Measurements from ENCODE around the gene RPS25.
"Not testable (repeated sequence)": the region's sequence is repeated elsewhere in the genome, so short reads cannot be mapped to it uniquely, and the experiment has no call there.

Gene RPS25

DNA sequence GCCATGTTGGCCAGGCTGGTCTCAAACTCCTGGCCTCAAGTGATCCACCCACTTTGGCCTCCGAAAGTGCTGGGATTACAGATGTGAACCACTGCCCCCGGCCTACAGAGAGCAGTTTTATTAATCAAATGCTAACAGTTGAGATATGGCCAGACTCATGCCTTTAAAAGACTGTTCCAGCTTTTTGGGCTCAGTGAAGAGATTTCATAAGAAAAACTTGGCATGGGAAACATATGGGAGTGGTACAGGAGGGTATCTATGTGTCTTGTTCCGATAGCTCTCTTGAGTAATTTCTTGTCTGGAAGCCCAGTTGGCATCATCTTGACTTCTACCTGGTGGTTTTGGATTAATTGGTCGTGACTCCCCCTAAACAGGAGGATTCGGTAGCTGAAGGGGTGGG is 20.7 kb upstream of the RPS25 start:
- no peak for DNase-seq

DNA sequence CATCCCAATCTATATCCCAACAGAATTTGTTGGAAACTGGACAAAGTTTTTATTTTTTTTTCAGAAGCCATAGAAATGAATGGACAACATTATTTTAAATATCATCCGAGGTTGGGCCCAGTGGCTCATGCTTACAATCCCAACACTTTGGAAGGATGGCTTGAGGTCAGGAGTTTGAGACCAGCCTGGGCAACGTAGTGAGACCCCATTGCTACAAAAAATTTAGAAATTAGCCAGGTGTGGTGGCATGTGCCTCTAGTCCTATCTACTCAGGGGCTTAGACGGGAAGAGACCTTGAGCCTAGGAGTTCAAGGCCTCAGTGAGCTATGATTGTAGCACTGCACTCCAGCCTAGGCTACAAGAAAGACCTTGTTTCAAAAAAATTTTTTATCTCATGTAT is 16.7 kb upstream of the RPS25 start:
- DNase-seq = no peak

DNA sequence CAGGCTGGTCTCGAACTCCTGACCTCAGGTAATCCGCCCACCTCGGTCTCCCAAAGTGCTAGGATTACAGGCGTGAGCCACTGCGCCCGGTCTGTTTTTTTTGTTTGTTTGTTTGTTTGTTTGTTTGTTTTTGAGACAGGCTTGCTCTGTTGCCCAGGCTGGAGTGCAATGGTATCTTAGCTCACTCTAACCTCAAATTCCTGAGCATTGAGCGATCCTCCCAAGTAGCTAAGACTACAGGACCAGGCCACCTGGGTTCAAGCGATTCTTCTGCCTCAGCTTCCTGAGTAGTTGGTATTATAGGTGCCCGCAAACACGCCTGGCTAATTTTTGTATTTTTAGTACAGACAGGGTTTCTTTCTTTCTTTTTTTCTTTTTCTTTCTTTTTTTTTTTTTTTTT is 15.3 kb upstream of the RPS25 start:
- DNase-seq = not testable (repeated sequence)

DNA sequence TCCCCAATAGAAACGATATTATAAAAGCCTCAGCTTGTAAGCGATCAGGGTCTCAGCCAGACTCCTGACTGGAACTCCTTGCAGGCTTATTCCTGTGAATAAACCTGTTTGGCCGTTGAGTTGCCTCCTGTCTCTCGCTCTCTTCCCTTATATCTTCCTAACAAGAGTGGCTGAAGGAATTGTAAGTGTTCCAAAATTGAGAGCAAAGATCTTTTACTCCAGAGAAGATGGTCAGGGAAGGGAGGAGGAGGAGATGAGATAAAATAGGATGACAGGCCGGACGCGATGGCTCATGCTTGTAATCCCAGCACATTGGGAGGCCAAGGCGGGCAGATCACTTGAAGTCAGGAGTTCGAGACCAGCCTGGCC is 13.8 kb upstream of the RPS25 start:
- no peak for DNase-seq

DNA sequence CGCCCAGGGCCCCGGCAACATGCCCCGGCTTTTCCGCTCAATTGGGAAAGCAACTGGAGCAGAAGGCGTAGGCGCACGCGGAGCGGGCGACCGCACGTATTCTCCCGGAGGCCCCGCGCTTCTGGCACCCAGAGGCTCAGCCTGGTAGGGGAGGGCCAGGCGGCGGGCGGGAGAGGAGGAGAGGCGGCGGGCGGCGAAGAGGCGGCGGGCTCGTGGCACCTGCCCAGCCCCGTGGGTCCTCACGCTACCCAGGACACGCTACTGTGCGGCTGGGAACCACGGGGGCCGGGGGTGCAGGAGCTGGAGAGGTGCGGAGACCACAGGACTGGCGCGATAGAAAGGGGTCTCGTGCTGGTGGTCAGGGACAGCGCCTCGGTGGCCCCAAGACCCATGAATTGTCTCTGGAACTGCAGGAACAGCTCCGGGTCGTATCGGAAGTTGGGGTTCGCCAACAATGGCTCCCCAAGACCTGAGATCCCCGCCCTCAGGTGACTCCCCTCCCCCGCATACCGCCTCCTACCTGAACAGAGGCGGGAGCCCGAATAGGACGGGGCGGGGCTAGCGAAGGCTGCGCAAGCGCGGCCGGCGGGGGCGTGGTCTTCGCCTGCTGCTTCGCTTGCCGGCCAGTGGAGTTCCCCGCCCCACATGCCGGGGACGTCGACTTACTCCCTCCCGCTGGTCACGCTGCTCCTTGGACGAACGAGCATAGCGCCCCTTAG is 12.3 kb upstream of the RPS25 start, which contains the start of gene SLC37A4:
SLC37A4 (minus strand) TSS at position 549 of the 719 bp plus-strand sequence.
- DNase-seq = peak; percentile 97

DNA sequence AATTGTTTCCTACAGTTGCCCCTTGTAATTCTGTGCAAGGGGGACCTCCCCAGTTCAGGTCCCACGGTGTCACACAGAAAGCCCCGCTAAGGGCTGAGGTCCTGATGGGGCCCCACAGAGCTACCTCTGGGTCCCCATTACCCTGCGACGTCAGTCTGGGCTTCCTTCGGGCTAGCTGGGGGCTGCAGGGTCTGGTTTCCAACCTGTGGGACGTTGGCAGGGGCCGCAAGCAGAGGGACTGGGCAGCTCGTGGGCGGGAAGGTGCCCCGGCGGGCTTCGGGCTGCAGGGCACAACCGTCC is 11.8 kb upstream of the RPS25 start:
- no peak for DNase-seq

DNA sequence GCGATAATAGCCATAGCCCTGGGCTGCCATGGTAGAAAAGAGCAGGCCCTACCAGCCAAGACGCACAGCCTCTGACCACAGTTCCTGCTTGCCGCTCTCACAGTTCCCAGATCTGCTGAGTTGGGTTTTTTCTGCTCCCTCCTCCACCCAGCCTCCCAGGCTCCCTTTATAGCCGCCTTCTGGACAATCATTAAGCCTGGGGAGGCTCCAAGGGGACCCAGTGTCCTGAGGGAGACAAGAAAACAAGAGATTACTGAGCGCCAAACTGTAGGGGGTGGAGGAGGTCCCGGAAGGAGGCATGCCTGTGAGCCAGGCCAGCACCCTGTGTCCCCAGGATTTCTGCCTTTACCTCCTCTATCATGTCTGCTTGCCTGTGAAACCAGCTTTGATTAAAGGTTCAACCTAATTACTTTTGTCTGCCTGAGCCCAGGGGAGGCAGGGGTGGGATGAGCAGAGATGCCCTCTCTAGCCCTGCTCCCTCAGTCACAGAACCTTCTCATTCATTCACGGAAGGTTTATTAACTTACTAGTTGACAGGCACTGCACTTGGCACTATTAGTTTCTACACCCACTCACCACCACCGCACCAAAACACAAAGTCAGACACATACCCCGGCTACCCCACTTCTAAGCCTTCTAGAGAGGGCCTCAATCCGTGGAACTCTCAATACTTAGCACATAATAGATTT is 11.3 kb upstream of the RPS25 start:
- DNase-seq = no peak

DNA sequence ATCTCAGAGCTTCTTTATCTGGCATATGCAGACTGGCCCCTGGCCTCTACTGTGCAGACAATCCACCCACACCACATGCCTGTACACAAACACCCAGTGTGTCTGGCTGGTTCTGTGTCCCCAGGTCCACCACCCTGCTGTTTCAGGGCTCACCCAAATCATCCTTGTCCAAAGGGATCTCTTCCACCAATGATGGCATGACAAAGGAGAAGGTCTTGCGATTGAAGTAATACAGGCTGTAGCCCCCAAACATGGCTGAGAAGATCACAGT is 10.9 kb upstream of the RPS25 start:
- no peak for DNase-seq

DNA sequence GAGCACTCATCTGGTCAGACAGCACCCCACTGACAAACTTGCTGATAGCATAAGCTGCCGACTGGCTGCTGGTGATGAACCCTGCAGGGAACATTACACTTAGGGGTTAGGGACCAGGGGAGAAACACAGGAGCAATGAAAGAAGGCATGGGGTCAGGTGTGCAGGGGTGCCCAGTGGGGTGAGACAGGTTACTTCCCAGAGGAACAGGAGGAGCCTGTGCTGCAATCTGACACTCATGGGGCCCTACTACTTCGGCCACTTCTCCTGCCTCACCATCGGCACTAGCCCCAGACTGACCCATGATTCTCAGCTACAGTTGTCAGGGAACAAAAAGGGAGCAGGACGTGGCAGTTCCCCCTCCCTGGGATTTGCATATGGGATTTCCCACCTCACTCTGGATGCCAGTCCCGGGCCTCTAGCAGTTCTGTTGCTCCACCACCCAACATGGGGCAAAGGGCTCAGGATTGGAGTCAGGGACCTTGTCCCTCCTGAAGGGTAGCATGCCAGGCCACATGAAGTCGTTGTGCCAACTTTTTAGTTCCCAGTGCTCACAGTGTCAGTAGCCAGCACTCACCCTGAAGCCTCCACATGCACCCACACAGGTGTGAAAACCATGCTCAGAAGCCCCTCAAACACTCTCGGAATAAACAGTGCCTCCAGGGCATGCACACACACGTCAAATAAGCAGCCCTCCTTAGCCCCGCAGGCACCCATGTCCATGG is 10.4 kb upstream of the RPS25 start:
- DNase-seq = no peak

DNA sequence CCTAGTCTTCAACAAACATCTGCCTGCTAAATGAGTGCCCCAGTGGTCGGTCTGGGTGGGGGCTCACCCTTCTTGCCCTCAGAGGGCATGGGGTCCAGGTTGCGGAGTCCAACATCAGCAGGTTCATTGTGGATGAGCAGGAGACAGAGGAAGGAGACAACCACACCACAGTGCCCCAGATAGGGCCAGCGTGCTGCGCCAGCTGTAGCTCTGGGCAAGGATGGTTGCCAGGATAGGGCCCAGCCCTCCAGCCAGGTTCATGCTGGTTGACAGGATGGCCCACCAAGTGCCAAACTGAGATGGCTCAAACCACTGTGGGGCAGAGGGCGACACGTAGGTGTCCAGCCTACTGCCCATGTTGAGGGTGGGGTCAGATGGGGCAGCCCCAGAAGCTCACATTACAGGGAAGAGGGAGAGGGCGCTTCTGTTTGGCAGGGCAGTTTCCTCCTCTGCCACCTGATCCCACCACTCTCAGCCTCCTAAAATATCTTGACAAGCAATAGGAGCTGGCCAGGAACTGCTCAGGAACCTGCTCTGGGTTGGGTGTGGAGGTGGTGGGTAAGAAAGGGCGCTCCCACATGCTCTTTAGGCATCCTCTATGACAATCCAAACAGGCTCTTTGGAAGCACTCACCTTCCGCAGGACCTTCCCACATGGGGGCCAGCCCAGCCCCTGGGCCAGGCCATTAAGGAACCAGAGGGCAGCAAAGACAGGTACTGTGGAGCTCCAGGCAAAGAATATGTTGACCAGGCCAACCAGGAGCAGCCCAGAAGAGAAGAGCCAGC is 9.6 kb upstream of the RPS25 start:
- no peak for DNase-seq

DNA sequence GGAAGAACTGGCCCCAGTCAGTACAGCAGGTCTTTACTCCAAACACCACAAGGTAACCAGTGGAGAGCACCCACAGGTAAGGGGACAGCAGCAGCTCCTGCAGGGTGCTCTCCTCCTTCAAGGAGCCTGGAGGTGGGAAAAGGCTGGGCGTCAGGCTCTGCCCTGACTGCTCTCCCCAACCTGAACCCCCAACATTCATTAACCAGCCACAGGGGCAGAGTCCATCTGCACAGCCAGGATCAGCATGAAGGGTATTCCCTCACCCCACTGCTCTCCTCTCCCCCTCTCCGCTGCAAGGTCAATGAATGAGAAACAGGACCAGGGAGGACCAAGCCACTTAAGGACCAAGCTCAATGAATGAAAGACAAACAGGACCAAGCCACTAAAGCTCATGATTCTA is 8.8 kb upstream of the RPS25 start:
- no peak for DNase-seq

DNA sequence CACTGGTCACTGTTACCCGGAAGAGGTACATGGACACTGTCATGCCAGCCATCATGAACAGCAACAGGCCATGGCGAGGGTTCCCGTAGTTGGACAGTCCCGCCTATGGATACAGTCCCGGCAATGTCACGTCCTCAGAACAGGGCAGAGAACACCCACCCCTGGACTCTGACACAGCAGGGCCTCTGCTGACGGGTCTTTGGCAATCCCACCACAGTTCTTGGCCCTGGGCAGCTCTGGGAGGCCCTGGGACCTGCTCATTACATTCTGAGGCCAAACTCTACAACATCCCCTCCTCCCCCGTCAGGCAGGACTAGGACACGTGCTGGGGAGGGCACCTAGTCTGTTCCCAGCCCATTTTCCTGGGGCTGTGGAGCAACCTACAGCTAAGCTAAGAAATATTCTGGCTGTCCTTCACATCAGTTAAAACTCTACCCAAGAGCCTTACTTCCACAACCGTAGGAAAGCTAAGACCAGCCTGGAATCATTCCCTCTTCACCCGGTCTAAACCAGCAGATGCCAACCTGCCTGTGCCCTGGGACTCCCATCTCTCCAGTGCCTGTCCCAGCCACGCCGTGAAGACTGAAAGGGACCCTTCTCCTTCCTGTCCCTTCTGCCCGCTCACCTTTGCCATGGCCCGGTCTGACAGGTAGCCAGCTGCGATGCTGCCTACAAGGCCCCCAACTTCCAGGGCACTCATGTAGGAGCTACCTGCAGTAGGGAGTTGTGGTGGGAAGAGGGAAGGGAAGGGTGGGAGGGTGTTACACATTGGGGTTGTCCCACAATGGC is 8.0 kb upstream of the RPS25 start:
- no peak for DNase-seq

DNA sequence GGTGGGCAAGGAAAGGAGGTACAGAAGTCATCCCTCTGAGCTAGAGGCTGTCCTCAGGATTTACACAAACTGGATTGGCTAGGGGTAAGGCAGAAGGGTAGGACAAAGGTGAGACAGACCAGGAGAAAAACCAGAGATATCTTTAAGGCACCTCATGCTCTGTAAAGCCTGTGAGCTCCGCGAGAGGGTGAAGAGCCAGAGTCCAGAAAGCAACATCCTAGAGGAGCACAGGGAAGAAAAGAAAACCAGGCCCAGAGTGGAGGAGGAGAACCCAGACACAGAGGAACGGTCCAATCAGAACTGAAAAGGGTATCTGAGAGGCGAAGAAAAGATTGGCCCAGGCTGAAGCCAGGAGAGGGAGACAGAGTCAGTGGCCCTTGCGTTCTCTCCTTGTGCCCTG is 7.4 kb upstream of the RPS25 start:
- DNase-seq = no peak

DNA sequence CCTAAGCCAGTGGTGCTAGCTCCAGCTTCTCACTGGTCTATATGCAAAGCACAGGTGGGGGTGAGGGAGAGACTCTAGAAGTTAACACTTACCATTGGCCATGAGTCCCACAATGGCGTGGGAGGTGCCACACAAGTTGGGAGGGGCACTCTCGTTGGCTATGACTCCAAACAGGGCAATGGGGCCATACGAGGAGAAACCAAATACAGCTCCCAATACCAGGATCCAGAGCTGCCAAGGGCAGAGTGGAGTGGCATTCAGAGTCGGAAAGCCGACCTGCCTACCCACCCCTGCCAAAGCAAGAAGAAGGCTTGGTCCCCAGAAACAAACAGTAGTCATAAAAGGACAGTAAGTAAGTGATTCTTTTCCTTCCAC is 6.9 kb upstream of the RPS25 start:
- no peak for DNase-seq

DNA sequence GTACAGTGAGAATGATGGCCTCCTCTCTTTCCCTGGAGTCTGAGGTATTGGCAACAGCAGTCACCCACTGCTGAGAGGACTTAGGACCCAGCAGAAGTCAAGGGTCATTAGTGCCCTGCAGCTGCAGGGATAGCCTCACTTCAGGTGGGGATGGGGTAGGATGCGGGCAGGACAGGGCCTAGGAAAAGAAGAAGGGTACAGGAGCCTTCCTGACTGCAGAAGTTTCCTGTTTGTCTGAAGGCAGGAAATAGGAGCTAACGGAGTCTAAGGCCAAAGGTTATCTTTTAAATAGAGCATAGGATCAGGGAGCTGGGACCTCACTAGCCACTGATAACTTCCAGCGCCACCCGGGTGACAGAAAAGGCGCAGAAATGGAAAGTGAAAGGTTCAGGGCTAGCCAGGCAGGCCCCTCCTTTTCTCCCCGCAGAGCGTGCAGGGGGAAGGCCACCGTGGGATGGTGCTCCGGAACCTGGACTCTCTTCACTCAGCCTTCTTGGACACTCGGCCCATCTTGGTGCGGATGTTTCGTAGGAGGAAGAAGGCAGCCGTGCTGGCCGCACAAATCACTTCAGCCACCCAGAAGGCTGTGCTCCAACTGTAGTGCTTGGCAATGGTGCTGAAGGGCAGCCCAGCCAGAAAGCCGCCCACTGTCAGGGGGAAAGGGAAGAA is 6.4 kb upstream of the RPS25 start:
- no peak for DNase-seq

DNA sequence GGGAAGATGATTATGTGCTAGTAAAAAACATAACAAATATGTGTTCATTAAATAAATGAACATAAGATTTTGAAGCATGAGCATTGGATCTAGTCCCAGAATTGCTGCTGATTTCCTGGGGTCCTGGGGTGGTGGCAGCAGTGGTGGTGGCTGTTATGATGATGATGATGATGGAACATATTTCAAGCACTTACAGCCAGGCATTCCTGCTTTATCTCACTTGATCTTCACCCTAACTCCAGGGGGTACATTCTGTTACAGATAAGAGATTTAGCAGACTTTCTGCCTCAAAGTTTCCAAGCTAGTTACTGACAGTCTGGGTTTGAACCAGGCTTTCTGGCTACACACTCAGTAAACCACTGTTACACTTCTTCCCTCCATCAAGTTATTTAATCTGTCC is 5.6 kb upstream of the RPS25 start:
- peak; percentile 17 for DNase-seq

DNA sequence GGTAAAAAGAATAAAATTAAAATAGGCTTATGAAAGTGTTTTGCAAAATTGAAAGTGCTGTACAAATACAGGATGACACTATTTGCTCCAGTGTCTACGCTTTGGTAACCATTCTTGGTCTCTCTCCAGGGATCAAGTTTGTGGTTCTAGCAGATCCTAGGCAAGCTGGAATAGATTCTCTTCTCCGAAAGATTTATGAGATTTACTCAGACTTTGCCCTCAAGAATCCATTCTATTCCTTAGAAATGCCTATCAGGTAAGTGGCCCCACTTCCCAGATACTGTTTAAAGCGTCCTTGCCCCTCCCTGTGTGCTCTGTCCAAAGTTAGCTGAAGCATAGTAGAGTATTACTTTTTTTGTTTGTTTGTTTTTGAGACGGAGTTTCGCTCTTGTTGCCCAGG is 3.5 kb upstream of the RPS25 start:
- no peak for DNase-seq

DNA sequence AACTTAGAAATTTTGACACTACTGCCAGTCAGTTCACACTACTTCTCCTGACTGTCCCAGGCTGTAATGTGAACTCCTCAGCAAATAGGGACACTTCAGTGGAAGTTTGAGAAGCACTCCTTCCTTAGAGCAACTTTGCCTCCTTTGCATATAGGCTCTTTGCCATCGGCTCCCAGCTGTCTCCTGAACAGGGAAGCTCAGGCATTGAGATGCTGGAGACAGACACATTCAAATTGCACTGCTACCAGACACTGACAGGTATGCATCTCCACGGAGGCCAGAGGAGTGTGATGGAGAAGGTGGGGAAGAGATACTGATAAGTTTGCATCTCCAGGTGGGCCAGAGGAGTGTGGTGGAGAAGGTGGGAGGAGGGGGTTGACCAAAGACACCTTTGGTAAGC is 1.9 kb upstream of the RPS25 start:
- DNase-seq = no peak

DNA sequence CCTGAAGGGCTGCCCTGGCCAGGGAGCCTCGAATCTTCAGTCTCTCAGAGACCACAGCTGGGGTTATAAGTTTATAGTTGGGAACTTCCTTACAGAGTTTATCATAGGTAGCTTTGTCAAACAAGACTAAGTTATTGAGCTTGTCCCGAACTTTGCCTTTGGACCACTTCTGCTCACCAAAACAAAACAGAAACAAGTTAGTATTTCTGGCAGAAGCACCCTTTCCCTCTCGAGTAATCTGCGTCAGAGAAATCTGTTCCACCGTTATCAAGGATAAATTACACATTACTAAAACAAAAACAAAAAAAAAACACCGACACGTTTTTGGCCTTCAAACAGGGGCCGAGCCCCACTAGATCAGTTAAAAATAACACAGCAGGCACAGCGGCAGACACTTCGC is 766 bp downstream of the RPS25 start:
- not testable (repeated sequence) for DNase-seq

DNA sequence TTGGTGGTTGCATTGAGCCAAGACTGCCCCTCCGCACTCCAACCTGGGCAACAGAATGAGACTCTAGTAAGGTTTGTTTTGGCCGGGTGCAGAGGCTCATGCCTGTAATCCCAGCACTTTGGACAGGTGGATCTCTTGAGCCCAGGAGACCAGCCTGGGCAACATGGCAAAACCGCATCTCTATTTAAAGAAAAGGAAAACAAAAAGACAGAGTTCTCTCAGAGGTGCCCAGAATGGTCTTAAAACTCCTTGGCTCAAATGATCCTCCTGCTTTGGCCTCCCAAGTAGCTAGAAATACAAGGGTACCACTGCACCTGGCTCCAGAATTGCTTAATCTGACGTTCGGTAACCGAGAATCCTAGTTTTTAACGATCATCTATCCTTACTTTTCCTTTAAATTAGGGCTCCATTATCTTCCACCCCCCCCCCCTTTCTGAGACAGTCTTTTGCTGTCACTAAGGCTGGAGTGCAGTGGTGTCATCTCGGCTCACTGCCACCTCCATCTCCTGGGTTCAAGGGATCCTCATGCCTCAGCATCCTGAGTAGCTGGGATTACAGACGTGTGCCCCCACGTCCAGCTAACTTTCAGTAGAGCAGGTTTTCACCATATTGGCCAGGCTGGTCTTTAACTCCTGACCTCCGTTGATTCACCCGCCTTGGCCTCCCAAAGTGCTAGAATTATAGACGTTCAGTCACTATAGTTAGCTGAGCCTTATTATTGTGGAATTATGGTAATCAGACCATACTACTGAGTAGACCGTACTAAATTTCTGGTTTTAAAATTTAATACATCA is 1.7 kb downstream of the RPS25 start:
- no peak for DNase-seq

DNA sequence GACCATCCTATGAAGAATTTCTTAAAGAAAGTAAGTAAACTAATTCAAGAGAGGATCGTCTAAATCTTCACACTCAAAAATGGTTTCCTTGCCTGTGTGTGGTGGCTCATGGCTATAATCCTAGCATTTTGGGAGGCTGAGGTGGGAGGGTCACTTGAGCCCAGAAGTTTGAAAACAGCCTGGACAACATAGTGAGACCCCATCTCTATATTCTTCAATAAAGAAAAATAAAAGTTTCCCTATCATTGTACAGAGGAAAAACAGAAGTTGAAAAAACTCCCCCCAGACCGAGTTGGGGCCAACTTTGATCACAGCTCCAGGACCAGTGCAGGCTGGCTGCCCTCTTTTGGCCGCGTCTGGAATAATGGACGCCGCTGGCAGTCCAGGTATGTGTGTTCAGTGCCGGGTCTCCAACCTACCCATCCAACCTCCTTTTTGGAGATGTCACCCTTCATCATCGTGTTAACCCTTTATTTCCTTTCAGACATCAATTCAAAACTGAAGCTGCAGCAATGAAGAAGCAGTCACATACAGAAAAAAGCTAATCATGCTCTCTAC is 3.0 kb downstream of the RPS25 start:
- DNase-seq = no peak
